AG09309 (cell line): ENCODE measurements around the gene CFAP77.

Experiments used
- DNase-seq: peaks from one replicate; pipeline ENCODE4 v3.0.0-alpha.2; 2010; ENCODE audit warnings: low read depth
- H3K4me3 ChIP-seq: 2 replicates; pipeline ENCODE4 v1.5.1; 2011; ENCODE audit warnings: mild to moderate bottlenecking, low read depth, low read length, moderate library complexity; ENCODE audit not compliant: control insufficient read depth
- TF ChIP-seq, protein P1 (sequence below): IDR thresholded peaks from 2 replicates; pipeline ENCODE4 v1.5.1; 2011; ENCODE audit warnings: mild to moderate bottlenecking, low read depth, low read length, inconsistent platforms; ENCODE audit not compliant: insufficient read depth, control insufficient read depth; ENCODE audit errors: missing control alignments

Gene CFAP77

DNA sequence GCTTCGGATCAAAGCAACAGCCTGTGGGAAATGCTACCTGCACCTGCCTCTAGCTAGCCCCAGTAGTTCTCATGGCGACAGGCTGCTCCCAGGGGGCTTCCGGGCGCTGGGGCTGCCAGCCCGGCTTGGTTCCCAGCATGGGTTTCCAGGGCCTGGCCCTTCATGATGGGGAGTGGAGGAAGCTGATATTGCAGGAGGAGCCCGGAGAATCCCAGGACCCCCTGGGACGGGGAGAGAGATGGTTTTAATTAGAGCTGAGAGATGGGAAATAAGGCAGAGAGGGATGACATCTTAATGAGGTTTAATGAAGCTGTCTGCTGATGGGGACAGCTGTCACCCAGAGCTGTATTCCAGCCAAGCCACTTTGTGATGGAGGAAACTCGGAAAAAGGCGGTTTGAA lies 78.6 kb downstream of the CFAP77 start:
- TF ChIP-seq, protein P1, sequence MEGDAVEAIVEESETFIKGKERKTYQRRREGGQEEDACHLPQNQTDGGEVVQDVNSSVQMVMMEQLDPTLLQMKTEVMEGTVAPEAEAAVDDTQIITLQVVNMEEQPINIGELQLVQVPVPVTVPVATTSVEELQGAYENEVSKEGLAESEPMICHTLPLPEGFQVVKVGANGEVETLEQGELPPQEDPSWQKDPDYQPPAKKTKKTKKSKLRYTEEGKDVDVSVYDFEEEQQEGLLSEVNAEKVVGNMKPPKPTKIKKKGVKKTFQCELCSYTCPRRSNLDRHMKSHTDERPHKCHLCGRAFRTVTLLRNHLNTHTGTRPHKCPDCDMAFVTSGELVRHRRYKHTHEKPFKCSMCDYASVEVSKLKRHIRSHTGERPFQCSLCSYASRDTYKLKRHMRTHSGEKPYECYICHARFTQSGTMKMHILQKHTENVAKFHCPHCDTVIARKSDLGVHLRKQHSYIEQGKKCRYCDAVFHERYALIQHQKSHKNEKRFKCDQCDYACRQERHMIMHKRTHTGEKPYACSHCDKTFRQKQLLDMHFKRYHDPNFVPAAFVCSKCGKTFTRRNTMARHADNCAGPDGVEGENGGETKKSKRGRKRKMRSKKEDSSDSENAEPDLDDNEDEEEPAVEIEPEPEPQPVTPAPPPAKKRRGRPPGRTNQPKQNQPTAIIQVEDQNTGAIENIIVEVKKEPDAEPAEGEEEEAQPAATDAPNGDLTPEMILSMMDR, result no peak

DNA sequence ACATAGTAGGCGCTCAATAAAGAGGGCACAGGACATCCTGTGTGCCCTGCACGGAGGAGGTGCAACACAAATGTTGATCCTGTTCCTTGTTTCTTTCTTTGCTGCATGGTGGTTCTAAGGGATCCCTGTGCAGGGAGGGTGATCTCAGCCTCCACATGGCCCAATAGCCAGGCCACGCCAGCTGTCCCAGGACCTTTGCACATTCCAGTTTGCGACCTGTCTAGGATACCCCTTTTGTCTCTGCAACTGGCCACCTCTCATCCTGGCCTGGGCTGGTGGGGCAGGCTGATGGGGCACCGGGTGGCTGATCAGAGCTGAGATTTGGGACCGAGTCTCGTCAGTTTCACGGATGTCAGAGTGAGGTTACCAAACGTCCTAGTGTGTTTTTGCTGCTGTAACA lies 79.5 kb downstream of the CFAP77 start:
- no peak for DNase-seq
- H3K4me3 ChIP-seq, result no peak overlapping the region
- TF ChIP-seq, protein P1, result no peak

More for the DNA sequence above, 78.6 kb downstream of the CFAP77 start:
- DNase-seq, result no peak
- no peak overlapping the region for H3K4me3 ChIP-seq

DNA sequence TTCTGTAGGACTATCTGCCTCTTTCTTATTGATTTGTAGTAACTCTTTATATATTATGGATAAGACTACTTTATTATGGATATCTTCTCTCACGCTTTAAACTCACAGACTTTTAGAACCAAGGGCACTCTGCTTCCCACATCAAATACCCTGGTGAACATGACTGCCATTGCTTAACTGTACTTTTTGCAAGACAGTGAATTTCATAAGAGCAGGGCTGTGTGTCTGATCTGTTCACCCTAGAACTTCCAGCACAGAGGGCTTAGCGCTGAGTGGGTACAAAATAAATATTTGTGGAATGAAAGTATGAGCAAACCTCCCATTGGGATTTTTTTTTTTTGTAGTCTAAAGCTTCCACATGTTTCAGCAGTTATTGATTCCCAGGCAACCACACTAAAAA lies 84.8 kb downstream of the CFAP77 start:
- TF ChIP-seq, protein P1, result no peak
- no peak for DNase-seq
- no peak overlapping the region for H3K4me3 ChIP-seq

DNA sequence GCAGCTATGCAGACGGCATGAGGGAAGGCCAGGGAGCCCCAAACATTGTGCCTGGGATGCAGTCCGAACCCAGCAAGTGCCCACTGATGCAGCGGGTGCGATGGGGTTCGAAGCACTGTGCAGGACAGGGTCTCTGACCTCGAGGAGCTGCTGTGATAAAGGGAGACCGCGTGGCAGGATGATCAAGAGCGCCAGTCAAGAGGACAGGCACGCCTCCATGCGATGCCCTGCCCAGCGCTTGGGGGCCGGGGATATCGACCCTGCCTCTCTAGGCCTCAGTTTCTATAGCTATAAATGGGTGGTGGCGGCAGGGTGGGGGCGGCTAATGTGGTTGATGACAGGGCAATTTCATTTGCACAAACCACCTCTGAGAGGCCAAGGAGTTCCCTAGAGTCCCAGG lies 87.7 kb downstream of the CFAP77 start:
- TF ChIP-seq, protein P1, result no peak
- no peak overlapping the region for H3K4me3 ChIP-seq
- no peak for DNase-seq

DNA sequence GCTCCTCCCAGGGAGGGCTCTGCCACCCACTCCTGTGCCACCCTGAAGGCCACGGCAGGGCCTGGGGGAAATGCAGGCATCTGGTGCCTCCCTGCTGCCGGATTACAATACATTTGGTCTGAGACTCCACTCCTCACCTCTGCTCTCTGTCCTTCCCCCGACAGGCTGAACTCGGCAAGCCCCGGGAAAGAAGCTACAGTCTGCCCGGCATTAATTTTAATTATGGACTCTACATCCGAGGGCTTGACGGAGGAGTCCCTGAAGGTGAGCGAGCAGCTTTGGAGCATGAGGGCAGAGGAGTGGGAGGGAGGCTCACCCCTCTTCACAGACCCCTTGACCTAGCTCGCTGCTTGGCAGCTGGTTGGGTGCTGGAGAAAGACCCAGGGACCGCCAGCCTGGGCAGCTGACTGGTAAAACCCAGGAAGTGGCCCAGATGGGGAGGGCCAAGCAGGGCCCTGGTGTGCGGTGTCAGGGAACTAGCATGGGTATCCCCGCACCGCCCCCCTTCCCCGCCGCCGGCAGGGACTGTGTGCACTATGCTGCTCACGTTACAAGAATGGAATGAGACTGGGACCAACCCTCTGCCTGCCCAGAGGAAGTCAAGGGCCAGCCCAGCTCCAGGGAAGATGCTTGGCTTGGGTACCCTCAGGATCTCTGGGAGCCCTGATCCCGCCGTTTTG lies 88.7 kb downstream of the CFAP77 start:
- no peak for DNase-seq
- no peak overlapping the region for H3K4me3 ChIP-seq
- TF ChIP-seq, protein P1, result no peak

DNA sequence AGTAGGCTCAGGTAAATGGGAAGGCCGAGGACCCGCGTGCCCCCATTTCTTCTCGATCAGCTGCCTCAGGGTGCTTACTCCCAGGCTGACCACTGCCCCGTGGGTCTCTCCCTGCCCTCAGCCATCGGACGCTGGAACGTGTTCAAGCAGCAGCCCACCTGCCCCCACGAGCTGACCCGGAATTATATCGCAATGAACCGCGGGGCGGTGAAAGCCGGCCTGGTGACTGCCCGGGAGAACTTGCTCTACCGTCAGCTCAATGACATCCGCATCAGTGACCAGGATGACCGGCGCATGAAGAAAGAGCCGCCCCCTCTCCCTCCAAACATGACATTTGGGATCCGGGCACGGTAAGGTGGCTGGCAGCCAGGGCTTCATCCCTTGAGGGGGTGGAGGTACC lies 89.2 kb downstream of the CFAP77 start:
- H3K4me3 ChIP-seq, result no peak overlapping the region
- TF ChIP-seq, protein P1, result no peak
- no peak for DNase-seq
